ENCODE measurements around the gene NUDT2. TPM values are rescaled to one million over a fixed set of nuclear protein-coding genes. Genes with fewer than 3 reads are reported as not detected.

Gene NUDT2
- polyA plus RNA-seq, 1 of the 3 experiments (the other 2 are of a cell fraction), result 47.8 TPM

DNA sequence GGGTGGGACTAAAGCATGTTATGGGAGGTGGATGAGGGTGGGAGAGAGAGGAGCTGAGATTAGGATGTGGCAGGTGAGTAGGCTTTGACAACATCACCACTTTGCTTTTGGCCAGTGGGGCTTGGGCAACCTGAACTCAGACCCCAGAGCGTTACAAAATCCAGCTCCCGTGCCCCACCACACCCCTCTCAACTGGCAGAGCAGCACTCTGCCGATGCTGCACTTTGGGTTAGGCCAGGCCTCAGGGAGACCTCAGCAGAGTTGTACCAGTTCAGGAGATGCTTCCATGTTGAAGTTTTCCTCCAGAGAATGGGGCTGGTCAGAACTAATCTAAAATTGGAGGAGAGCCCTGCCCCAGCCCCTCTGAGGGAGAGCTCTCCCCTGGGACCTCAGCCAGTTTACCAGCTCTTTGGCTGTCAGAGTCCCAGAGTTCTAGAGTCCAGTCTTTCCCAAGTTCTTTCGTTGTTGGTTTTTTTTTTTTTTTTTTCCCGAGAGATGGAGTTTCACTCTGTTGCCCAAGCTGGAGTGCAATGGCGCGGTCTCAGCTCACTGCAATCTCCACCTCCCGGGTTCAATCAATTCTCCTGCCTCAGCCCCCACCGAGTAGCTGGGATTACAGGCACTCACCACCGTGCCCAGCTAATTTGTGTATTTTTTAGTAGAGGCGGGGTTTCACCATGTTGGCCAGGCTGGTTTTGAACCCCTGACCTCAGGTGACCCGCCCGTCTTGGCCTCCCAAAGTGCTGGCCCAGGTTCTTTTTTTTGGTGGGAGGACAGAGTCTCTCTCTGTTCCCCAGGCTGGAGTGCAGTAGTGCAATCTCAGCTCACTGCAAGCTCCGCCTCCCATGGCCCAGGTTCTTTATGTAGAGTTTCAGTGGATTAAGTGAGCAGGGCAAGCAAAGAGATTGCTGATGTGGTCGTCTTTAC, 17.8 kb downstream of the NUDT2 start:
- no peak overlapping the region for H3K4me2 ChIP-seq
- TF ChIP-seq TEAD4 (IDR thresholded peaks at IDR 0.05; ENCODE audit: borderline replicate concordance, insufficient read depth) (no peak), RFX5 (IDR thresholded peaks at IDR 0.05; ENCODE audit: low read length) (no peak), CHD2 (IDR thresholded peaks at IDR 0.05; ENCODE audit: low read length, partially characterized antibody) (no peak), FOXM1 (IDR thresholded peaks at IDR 0.05; ENCODE audit: low read depth) (no peak), MEF2A (IDR thresholded peaks at IDR 0.05; ENCODE audit: borderline replicate concordance, low read depth) (no peak)
- TF ChIP-seq, protein P1, sequence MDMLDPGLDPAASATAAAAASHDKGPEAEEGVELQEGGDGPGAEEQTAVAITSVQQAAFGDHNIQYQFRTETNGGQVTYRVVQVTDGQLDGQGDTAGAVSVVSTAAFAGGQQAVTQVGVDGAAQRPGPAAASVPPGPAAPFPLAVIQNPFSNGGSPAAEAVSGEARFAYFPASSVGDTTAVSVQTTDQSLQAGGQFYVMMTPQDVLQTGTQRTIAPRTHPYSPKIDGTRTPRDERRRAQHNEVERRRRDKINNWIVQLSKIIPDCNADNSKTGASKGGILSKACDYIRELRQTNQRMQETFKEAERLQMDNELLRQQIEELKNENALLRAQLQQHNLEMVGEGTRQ (IDR thresholded peaks at IDR 0.05; ENCODE audit: borderline replicate concordance, low read depth, low read length), result no peak
- TF ChIP-seq, protein P2, sequence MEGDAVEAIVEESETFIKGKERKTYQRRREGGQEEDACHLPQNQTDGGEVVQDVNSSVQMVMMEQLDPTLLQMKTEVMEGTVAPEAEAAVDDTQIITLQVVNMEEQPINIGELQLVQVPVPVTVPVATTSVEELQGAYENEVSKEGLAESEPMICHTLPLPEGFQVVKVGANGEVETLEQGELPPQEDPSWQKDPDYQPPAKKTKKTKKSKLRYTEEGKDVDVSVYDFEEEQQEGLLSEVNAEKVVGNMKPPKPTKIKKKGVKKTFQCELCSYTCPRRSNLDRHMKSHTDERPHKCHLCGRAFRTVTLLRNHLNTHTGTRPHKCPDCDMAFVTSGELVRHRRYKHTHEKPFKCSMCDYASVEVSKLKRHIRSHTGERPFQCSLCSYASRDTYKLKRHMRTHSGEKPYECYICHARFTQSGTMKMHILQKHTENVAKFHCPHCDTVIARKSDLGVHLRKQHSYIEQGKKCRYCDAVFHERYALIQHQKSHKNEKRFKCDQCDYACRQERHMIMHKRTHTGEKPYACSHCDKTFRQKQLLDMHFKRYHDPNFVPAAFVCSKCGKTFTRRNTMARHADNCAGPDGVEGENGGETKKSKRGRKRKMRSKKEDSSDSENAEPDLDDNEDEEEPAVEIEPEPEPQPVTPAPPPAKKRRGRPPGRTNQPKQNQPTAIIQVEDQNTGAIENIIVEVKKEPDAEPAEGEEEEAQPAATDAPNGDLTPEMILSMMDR (IDR thresholded peaks at IDR 0.05), result no peak
- DNase-seq, result no peak
- POLR2A ChIA-PET, result interaction anchor here (0.7 to 1.1 kb wide), 2 partner anchors 81 to 240 kb away, joined by 3 read pairs; no protein-coding TSS in a partner anchor
- H3K4me1 ChIP-seq (ENCODE audit: control insufficient read depth in 1 of 2, insufficient read depth in 2 of 2, low read depth in 1 of 2, low read length in 1 of 2), result peaks cover 0 to 16% of the 10 kb centered on the region in 2 experiments; a peak in 1 of 4 replicates
- no peaks in the 10 kb centered on the region for H3K9me2 ChIP-seq
- H2AFZ ChIP-seq (ENCODE audit: low read depth), result no peak overlapping the region
- no peak overlapping the region for H3K9ac ChIP-seq
- 95% methylated on average over 14 of the region's 15 CpGs for WGBS (ENCODE audit: low lambda C conversion rate)
- H3K36me3 ChIP-seq (replicated peaks in 1 of 2; ENCODE audit: control insufficient read depth in 1 of 2, insufficient read depth in 2 of 2, low read length in 1 of 2), result peaks cover 6 to 9% of the 10 kb centered on the region in 2 experiments
- CTCF ChIA-PET, result interaction anchor here (0.9 to 3.2 kb wide), 4 partner anchors 9 to 257 kb away, joined by 3 to 14 read pairs (median 5); no protein-coding TSS in a partner anchor
- H3K27me3 ChIP-seq (ENCODE audit: insufficient read depth), result no peaks in the 10 kb centered on the region
- no peaks in the 10 kb centered on the region for H3F3A ChIP-seq (replicated peaks; ENCODE audit: insufficient read depth)
- no peaks in the 10 kb centered on the region for H3K9me3 ChIP-seq
- H4K20me1 ChIP-seq (ENCODE audit: insufficient read depth), result no peaks in the 10 kb centered on the region
- H3K4me3 ChIP-seq (ENCODE audit: low read depth in 2 of 2, low read length in 1 of 2), result no peak overlapping the region
- no peak overlapping the region for H3K27ac ChIP-seq (ENCODE audit: low read depth in 2 of 2, low read length in 1 of 2)
- H3K79me2 ChIP-seq (ENCODE audit: insufficient read depth), result no peaks in the 10 kb centered on the region

DNA sequence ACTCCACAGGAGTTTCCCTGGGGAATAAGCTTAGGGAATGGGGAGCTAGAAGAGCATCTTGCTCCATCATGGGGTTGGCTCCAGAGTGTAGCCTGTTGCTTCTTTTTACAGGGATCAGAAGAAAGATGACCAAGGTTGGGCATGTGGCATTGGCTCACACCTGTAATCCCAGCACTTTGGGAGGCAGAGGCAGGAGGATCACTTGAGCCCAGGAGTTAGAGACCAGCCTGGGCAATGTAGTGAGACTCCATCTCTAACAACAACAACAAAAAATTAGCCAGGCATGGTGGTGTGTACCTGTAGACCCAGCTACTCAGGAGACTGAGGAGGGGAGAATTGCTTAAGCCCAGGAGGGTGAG, 18.4 kb downstream of the NUDT2 start:
- DNase-seq, result no peak
- Histone ChIP-seq H3K9ac (no peak overlapping the region), H3K4me1 (ENCODE audit: control insufficient read depth in 1 of 2, insufficient read depth in 2 of 2, low read depth in 1 of 2, low read length in 1 of 2) (peaks cover 0 to 16% of the 10 kb centered on the region in 2 experiments; a peak in 1 of 4 replicates)
- TF ChIP-seq EZH2phosphoT487 (IDR thresholded peaks at IDR 0.05; ENCODE audit: borderline replicate concordance, low read depth), result no peak
- no peak for TF ChIP-seq FOXJ3 (CRISPR knock-in tag; IDR thresholded peaks at IDR 0.05)
- TF ChIP-seq FOXM1 (IDR thresholded peaks at IDR 0.05; ENCODE audit: low read depth), result no peak
- no peak for TF ChIP-seq FOSL2 (IDR thresholded peaks at IDR 0.05; ENCODE audit: borderline replicate concordance, low read depth)
- TF ChIP-seq, protein P1 (IDR thresholded peaks at IDR 0.05; ENCODE audit: borderline replicate concordance, low read depth, low read length), result no peak
- TF ChIP-seq GATA2 (CRISPR knock-in tag; IDR thresholded peaks at IDR 0.05), result no peak
- TF ChIP-seq, protein P3, sequence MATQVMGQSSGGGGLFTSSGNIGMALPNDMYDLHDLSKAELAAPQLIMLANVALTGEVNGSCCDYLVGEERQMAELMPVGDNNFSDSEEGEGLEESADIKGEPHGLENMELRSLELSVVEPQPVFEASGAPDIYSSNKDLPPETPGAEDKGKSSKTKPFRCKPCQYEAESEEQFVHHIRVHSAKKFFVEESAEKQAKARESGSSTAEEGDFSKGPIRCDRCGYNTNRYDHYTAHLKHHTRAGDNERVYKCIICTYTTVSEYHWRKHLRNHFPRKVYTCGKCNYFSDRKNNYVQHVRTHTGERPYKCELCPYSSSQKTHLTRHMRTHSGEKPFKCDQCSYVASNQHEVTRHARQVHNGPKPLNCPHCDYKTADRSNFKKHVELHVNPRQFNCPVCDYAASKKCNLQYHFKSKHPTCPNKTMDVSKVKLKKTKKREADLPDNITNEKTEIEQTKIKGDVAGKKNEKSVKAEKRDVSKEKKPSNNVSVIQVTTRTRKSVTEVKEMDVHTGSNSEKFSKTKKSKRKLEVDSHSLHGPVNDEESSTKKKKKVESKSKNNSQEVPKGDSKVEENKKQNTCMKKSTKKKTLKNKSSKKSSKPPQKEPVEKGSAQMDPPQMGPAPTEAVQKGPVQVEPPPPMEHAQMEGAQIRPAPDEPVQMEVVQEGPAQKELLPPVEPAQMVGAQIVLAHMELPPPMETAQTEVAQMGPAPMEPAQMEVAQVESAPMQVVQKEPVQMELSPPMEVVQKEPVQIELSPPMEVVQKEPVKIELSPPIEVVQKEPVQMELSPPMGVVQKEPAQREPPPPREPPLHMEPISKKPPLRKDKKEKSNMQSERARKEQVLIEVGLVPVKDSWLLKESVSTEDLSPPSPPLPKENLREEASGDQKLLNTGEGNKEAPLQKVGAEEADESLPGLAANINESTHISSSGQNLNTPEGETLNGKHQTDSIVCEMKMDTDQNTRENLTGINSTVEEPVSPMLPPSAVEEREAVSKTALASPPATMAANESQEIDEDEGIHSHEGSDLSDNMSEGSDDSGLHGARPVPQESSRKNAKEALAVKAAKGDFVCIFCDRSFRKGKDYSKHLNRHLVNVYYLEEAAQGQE (IDR thresholded peaks at IDR 0.05; ENCODE audit: low read depth, low read length), result no peak
- no peak for TF ChIP-seq SMC3 (IDR thresholded peaks at IDR 0.05; ENCODE audit: low read depth, low read length)
- TF ChIP-seq, protein P4, sequence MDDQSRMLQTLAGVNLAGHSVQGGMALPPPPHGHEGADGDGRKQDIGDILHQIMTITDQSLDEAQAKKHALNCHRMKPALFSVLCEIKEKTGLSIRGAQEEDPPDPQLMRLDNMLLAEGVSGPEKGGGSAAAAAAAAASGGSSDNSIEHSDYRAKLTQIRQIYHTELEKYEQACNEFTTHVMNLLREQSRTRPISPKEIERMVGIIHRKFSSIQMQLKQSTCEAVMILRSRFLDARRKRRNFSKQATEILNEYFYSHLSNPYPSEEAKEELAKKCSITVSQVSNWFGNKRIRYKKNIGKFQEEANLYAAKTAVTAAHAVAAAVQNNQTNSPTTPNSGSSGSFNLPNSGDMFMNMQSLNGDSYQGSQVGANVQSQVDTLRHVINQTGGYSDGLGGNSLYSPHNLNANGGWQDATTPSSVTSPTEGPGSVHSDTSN (IDR thresholded peaks at IDR 0.05), result no peak
- no peak for TF ChIP-seq NFIC (IDR thresholded peaks at IDR 0.05; ENCODE audit: borderline replicate concordance)
- no peak for TF ChIP-seq RCOR1 (IDR thresholded peaks at IDR 0.05; ENCODE audit: low read length)
- TF ChIP-seq POLR2AphosphoS5 (IDR thresholded peaks at IDR 0.05; ENCODE audit: low read depth, low read length), result no peak

More for the DNA sequence above, 18.4 kb downstream of the NUDT2 start:
- Histone ChIP-seq H3K79me2 (ENCODE audit: insufficient read depth) (no peaks in the 10 kb centered on the region), H3F3A (replicated peaks; ENCODE audit: insufficient read depth) (no peaks in the 10 kb centered on the region), H3K27ac (ENCODE audit: low read depth in 2 of 2, low read length in 1 of 2) (no peak overlapping the region), H3K4me3 (ENCODE audit: low read depth in 2 of 2, low read length in 1 of 2) (no peak overlapping the region), H3K27me3 (ENCODE audit: insufficient read depth) (no peaks in the 10 kb centered on the region), H3K9me2 (no peaks in the 10 kb centered on the region), H3K4me2 (no peak overlapping the region), H2AFZ (ENCODE audit: low read depth) (no peak overlapping the region), H3K9me3 (no peaks in the 10 kb centered on the region), H3K36me3 (replicated peaks in 1 of 2; ENCODE audit: control insufficient read depth in 1 of 2, insufficient read depth in 2 of 2, low read length in 1 of 2) (peaks cover 5 to 6% of the 10 kb centered on the region in 2 experiments), H4K20me1 (ENCODE audit: insufficient read depth) (no peaks in the 10 kb centered on the region)
- POLR2A ChIA-PET, result interaction anchor here (0.7 kb wide), 1 partner anchor 240 kb away, joined by 3 read pairs; no protein-coding TSS in a partner anchor
- CTCF ChIA-PET, result interaction anchor here (1.3 to 3.2 kb wide), 2 partner anchors 16 to 256 kb away, joined by 3 to 14 read pairs; no protein-coding TSS in a partner anchor
